ENCODE data around the gene TMEM253.

- no peak for TF ChIP-seq CTCF (IDR thresholded peaks at IDR 0.05; ENCODE audit: insufficient read depth, low read depth, low read length)
- no peak for TF ChIP-seq EZH2 (IDR thresholded peaks at IDR 0.05; ENCODE audit: insufficient read depth, low read length)
Measured at GRCh38 chr14:21112255-21112654, 11.4 kb downstream of the TMEM253 start.

Measured in astrocyte (in vitro differentiated cells and primary cell).